SU-DHL-6 (cell line): Measurements from ENCODE around the gene POR.
"Not testable (repeated sequence)": the region's sequence is repeated elsewhere in the genome, so short reads cannot be mapped to it uniquely, and the experiment has no call there.

Experiments
- CTCF ChIP-seq: fragments of 200-600 bp; sonication (generic); IDR thresholded peaks from one replicate; pipeline ENCODE4 v1.5.1; 2017; ENCODE audit warnings: antibody characterized with exemption, mild to moderate bottlenecking, low read length, moderate library complexity; ENCODE audit not compliant: insufficient read depth, poor library complexity, severe bottlenecking
- EZH2phosphoT487 ChIP-seq: fragments of 200-600 bp; sonication (generic), shearing (Covaris generic); conservative IDR thresholded peaks from 2 replicates; pipeline ENCODE4 v1.6.1; 2018; ENCODE audit warnings: mild to moderate bottlenecking, antibody characterized with exemption, low read length, moderate library complexity, mixed read lengths

GRCh38 chr7:75907668-75908039 is 7.3 kb upstream of the POR start:
- TF ChIP-seq CTCF, EZH2phosphoT487: not testable (repeated sequence)
